Activated T-cell treated with anti-CD3 and anti-CD28 coated beads, Interleukin-2, amount 50 U/mL, for 72 hours (primary cell): ENCODE data around the gene MYO1E. TPM values are rescaled to one million over a fixed set of nuclear protein-coding genes. Genes with fewer than 3 reads are reported as not detected.
"Not testable (repeated sequence)": the region's sequence is repeated elsewhere in the genome, so short reads cannot be mapped to it uniquely, and the experiment has no call there.

Experiments used
- ATAC-seq, 2 donors: fragments of 150-1000 bp; cut with Tn5 transposase; replicated peaks in 1 of 2; 2 replicates each; pipeline ENCODE4 v1.10.0; 2021; ENCODE audit warnings: moderate library complexity in 2 of 2, mild to moderate bottlenecking in 1 of 2
- DNase-seq, 2 donors: peaks; one replicate each; pipeline ENCODE4 v3.0.0; 2021 to 2022; ENCODE audit warnings: mixed read lengths in 1 of 2
- H3K27ac Mint-ChIP-seq: one replicate; pipeline ENCODE4 v1.8.0; 2022; ENCODE audit warnings: mild to moderate bottlenecking, moderate library complexity, mixed read lengths
- H3K27me3 Mint-ChIP-seq: one replicate; pipeline ENCODE4 v1.8.0; 2022; ENCODE audit warnings: low read depth, mixed read lengths
- H3K36me3 Mint-ChIP-seq, 2 donors: one replicate each; pipeline ENCODE4 v1.8.0; 2022; ENCODE audit warnings: mixed read lengths in 2 of 2, mild to moderate bottlenecking in 1 of 2; ENCODE audit not compliant: insufficient read depth in 2 of 2
- H3K4me1 Mint-ChIP-seq: one replicate; pipeline ENCODE4 v1.8.0; 2022; ENCODE audit warnings: low read depth, mixed read lengths
- H3K4me3 Mint-ChIP-seq, 2 donors: one replicate each; pipeline ENCODE4 v1.8.0; 2022; ENCODE audit warnings: mild to moderate bottlenecking in 2 of 2, mixed read lengths in 2 of 2, moderate library complexity in 2 of 2
- H3K9me3 Mint-ChIP-seq, 2 donors: one replicate each; pipeline ENCODE4 v1.8.0; 2022; ENCODE audit warnings: mixed read lengths in 2 of 2
- total RNA-seq, 2 donors: library from RNA; stranded (reverse); gene quantifications; one replicate each; pipeline ENCODE4 v1.2.3, GENCODE V29; 2022

Gene MYO1E
- total RNA-seq, 2 donors from 2014 or later, result 1.9 to 4.6 TPM

DNA sequence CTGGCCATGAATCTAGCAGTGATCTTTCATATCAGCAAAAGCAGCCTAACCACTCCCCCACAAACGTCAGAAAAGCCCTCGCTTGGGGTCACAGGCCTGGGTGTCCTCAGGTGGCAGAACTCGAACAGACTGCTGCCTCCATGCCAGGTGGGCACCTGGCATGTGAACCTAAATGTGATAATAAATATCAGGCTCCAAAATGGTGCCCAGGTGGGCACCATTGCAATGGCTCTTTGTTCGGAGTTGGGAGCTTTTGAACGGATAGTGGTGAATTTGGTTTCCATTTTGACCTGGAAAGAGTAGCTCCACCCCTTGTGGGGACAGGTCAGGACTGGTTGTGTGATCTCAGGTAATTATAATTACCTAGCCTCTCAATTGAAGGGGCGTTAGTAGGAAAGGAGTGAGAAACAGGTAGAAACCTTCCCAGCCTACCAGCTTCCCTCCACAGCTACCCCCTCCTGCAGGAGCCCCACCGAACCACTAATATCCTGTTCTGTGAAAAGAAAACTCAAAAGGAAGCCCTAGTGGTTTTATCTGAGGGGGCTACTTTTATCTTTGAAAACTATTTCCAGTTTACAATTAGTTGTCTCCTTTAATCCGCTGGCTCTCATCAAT is 18.1 kb downstream of the MYO1E start:
- DNase-seq (no peak), ATAC-seq (no peak)
- no peak overlapping the region for H3K4me3 Mint-ChIP-seq
- H3K27ac Mint-ChIP-seq, result no peak overlapping the region
- no peaks in the 10 kb centered on the region for H3K9me3 Mint-ChIP-seq
- H3K36me3 Mint-ChIP-seq, result no peaks in the 10 kb centered on the region
- peaks cover 44% of the 10 kb centered on the region for H3K4me1 Mint-ChIP-seq
- peaks cover 33% of the 10 kb centered on the region for H3K27me3 Mint-ChIP-seq

DNA sequence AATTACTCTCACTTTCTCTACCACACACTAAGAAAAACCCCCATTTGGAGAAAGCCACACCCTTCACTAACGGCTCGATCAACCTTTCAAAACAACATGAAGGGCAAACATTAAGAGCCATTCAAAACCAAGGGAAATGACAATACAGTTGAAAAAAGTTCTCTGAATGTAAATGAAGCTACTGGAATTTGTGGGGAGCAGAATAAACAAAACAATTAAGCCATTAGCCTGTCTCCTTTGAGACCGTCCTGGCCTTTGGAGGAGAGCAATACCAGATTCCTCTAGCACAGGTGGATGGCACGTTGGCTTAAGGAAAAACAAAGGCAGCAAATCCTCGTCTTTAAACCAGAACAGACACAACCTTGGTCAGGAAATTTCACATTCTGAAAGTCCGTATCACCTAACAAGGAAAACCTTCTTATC is 18.7 kb downstream of the MYO1E start:
- ATAC-seq (no peak), DNase-seq (no peak)
- Mint-ChIP-seq H3K9me3 (no peaks in the 10 kb centered on the region), H3K4me3 (peak overlapping the region in 1 of 2 donors; percentile 2), H3K27ac (no peak overlapping the region), H3K27me3 (peaks cover 33% of the 10 kb centered on the region), H3K36me3 (no peaks in the 10 kb centered on the region), H3K4me1 (peaks cover 44% of the 10 kb centered on the region)

- ATAC-seq, result no peak
- Mint-ChIP-seq H3K36me3 (no peaks in the 10 kb centered on the region), H3K4me3 (no peak overlapping the region), H3K27me3 (peaks cover 25% of the 10 kb centered on the region), H3K9me3 (no peaks in the 10 kb centered on the region), H3K4me1 (peaks cover 44% of the 10 kb centered on the region), H3K27ac (no peak overlapping the region)
- DNase-seq, result no peak
Observed at GRCh38 chr15:59352683-59353082, 20.0 kb downstream of the MYO1E start.

DNA sequence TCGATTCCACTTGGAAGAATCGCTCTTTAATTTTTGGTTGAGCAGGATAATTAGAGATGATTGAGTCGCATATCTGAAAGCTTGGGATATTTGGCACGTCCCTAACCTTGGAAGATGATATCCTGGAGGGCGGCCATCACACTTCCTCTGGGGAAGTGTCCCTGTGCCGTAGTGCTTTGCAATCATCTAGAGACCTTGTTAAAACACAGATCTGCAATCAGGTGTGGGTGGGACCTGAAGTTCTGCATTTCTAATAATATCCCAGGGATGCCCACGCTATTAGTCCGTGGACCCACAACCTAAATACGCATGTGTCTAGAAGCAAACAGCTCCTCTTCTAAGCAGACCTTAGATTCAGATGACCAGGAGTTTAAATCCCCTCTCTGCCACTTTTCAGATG is 20.5 kb downstream of the MYO1E start:
- peaks cover 20% of the 10 kb centered on the region for H3K27me3 Mint-ChIP-seq
- H3K27ac Mint-ChIP-seq, result no peak overlapping the region
- no peak overlapping the region for H3K4me3 Mint-ChIP-seq
- H3K36me3 Mint-ChIP-seq, result no peaks in the 10 kb centered on the region
- no peaks in the 10 kb centered on the region for H3K9me3 Mint-ChIP-seq
- no peak for DNase-seq
- H3K4me1 Mint-ChIP-seq, result peaks cover 44% of the 10 kb centered on the region
- ATAC-seq, result no peak

DNA sequence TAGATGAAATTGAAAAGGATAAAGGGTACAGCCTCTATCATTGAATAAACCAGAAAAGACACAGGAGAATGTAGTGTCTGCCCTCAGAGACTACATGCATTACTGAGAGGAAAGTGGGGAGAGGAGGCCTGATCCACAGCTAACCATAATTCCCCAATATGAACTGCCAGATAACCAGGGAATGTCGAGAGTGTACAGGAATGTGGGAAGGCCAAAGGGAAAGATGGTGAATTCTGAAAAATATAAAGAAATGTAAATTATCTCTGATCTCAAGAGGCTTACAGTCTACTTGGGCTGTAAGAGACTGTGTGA is 22.3 kb downstream of the MYO1E start:
- Mint-ChIP-seq H3K27ac (no peak overlapping the region), H3K4me1 (peaks cover 44% of the 10 kb centered on the region), H3K36me3 (no peaks in the 10 kb centered on the region), H3K9me3 (no peaks in the 10 kb centered on the region), H3K27me3 (peaks cover 25% of the 10 kb centered on the region), H3K4me3 (peak overlapping the region; percentile 40 to 41)
- DNase-seq (no peak), ATAC-seq (no peak)

- Mint-ChIP-seq H3K36me3 (no peaks in the 10 kb centered on the region), H3K4me3 (peak overlapping the region; percentile 40 to 41)
- ATAC-seq, result peak; percentile 96 to 99
Observed at GRCh38 chr15:59349680-59350420, 22.8 kb downstream of the MYO1E start.

GRCh38 chr15:59347915-59348314 is 24.8 kb downstream of the MYO1E start:
- Mint-ChIP-seq H3K36me3 (no peaks in the 10 kb centered on the region), H3K4me1 (peaks cover 21% of the 10 kb centered on the region), H3K9me3 (no peaks in the 10 kb centered on the region), H3K4me3 (no peak overlapping the region), H3K27me3 (peaks cover 32% of the 10 kb centered on the region), H3K27ac (no peak overlapping the region)
- DNase-seq, result no peak
- ATAC-seq, result no peak

More at GRCh38 chr15:59349680-59350420, 22.8 kb downstream of the MYO1E start:
- H3K27me3 Mint-ChIP-seq, result peaks cover 29% of the 10 kb centered on the region
- no peaks in the 10 kb centered on the region for H3K9me3 Mint-ChIP-seq
- peak; percentile 7 to 22 for DNase-seq
- H3K27ac Mint-ChIP-seq, result no peak overlapping the region
- peaks cover 38% of the 10 kb centered on the region for H3K4me1 Mint-ChIP-seq

GRCh38 chr15:59346951-59347350 is 25.7 kb downstream of the MYO1E start:
- ATAC-seq (no peak), DNase-seq (no peak)
- Mint-ChIP-seq H3K36me3 (no peaks in the 10 kb centered on the region), H3K9me3 (no peaks in the 10 kb centered on the region), H3K27me3 (peaks cover 31% of the 10 kb centered on the region), H3K4me3 (no peak overlapping the region), H3K27ac (no peak overlapping the region), H3K4me1 (peaks cover 21% of the 10 kb centered on the region)

- peaks cover 7% of the 10 kb centered on the region for H3K4me1 Mint-ChIP-seq
- no peaks in the 10 kb centered on the region for H3K9me3 Mint-ChIP-seq
- H3K27me3 Mint-ChIP-seq, result peaks cover 27% of the 10 kb centered on the region
- DNase-seq, result no peak
- no peak for ATAC-seq
- H3K27ac Mint-ChIP-seq, result no peak overlapping the region
- H3K36me3 Mint-ChIP-seq, result no peaks in the 10 kb centered on the region
- no peak overlapping the region for H3K4me3 Mint-ChIP-seq
Observed at GRCh38 chr15:59345326-59345725, 27.3 kb downstream of the MYO1E start.

DNA sequence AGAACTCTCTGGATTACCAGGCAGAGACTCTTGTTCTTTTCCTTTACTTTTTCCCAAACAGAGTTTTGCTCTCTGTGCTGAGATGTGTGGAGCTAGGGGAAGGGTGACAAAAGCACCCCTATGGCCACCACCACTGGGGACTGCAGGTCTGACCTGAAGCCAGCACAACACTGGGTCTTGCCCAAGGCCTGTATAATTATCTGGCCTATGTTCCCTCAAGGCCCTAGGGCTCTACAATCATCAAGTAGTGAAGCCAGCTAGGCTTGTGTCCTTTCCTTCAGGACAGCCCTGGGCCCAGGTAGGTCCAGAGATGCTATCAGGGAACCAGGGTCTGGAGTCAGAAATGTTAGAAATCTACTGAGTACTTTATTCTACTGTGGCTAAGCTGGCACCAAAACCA is 28.4 kb downstream of the MYO1E start:
- no peaks in the 10 kb centered on the region for H3K4me1 Mint-ChIP-seq
- no peak for ATAC-seq
- H3K27ac Mint-ChIP-seq, result no peak overlapping the region

GRCh38 chr15:59340325-59340724 is 32.3 kb downstream of the MYO1E start:
- H3K27ac Mint-ChIP-seq, result no peak overlapping the region
- H3K27me3 Mint-ChIP-seq, result peaks cover 18% of the 10 kb centered on the region
- H3K9me3 Mint-ChIP-seq, result no peaks in the 10 kb centered on the region
- no peak for DNase-seq
- no peak overlapping the region for H3K4me3 Mint-ChIP-seq
- no peaks in the 10 kb centered on the region for H3K4me1 Mint-ChIP-seq
- no peaks in the 10 kb centered on the region for H3K36me3 Mint-ChIP-seq
- ATAC-seq, result no peak

More for the DNA sequence above, 28.4 kb downstream of the MYO1E start:
- Mint-ChIP-seq H3K9me3 (no peaks in the 10 kb centered on the region), H3K27me3 (peaks cover 27% of the 10 kb centered on the region), H3K36me3 (no peaks in the 10 kb centered on the region), H3K4me3 (no peak overlapping the region)
- no peak for DNase-seq

DNA sequence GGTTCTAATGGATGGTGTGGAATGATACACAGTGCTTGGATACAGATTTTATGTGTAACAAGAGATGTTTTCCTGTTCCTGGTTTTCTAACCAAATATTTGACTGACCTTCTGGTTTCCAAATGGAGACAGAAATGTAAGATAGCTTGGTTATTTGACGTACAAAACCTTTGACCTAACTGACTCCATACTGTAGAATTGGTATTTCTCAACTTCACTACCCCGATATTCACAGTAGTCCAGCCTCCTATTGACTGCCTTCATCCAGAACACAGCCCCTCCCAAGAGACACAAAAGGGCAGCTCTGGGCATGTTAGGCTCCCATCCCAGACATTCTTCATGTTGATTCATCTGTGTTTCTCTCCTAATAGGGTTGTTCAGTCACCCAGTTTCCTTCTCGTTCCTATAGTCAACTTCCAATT is 33.4 kb downstream of the MYO1E start:
- DNase-seq (no peak), ATAC-seq (no peak)
- H3K4me1 Mint-ChIP-seq, result no peaks in the 10 kb centered on the region
- no peaks in the 10 kb centered on the region for H3K36me3 Mint-ChIP-seq
- no peak overlapping the region for H3K4me3 Mint-ChIP-seq
- H3K27me3 Mint-ChIP-seq, result peaks cover 11% of the 10 kb centered on the region
- no peaks in the 10 kb centered on the region for H3K9me3 Mint-ChIP-seq
- no peak overlapping the region for H3K27ac Mint-ChIP-seq

GRCh38 chr15:59338414-59338813 is 34.3 kb downstream of the MYO1E start:
- no peaks in the 10 kb centered on the region for H3K36me3 Mint-ChIP-seq
- no peak overlapping the region for H3K27ac Mint-ChIP-seq
- H3K4me1 Mint-ChIP-seq, result peaks cover 4% of the 10 kb centered on the region
- H3K4me3 Mint-ChIP-seq, result no peak overlapping the region
- no peaks in the 10 kb centered on the region for H3K9me3 Mint-ChIP-seq
- ATAC-seq (no peak), DNase-seq (no peak)
- peaks cover 11% of the 10 kb centered on the region for H3K27me3 Mint-ChIP-seq

DNA sequence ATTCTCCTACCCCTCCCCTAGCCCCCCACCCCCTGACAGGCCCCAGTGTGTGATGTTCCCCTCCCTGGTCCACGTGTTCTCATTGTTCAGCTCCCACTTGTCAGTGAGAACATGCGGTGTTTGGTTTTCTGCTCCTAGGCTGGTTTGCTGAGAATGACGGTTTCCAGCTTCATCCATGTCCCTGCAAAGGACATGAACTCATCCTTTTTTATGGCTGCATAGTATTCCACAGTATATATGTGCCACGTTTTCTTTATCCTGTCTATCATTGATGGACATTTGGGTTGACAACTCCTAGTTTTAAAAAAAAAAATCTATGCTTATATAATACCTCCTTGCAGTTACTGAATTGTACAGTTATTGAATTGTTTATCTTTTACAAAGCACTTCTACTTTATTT is 35.9 kb downstream of the MYO1E start:
- H3K9me3 Mint-ChIP-seq, H3K27me3 Mint-ChIP-seq, DNase-seq, H3K27ac Mint-ChIP-seq, H3K36me3 Mint-ChIP-seq, H3K4me1 Mint-ChIP-seq, ATAC-seq, H3K4me3 Mint-ChIP-seq: not testable (repeated sequence)
